Measurements from ENCODE around the gene EIF4B.

GRCh38 chr12:53090105-53090504, 83.8 kb downstream of the EIF4B start:
- TF ChIP-seq CTCF (IDR thresholded peaks at IDR 0.05) (no peak), ZFX (IDR thresholded peaks at IDR 0.05; ENCODE audit: borderline replicate concordance) (no peak)

Measured in 22Rv1 (cell line).